PC-9 (cell line): ENCODE results near the gene TMPRSS2. TPM values are rescaled to one million over a fixed set of nuclear protein-coding genes. Genes with fewer than 3 reads are reported as not detected.
"Not testable (repeated sequence)": the region's sequence is repeated elsewhere in the genome, so short reads cannot be mapped to it uniquely, and the experiment has no call there.

Source experiments
- BruUV-seq: library from RNA; stranded (reverse); fragments of 400-500 nt; replicated peaks from 2 replicates; lab custom pipeline; 2021; lab: Mats Ljungman, UMichigan
- CTCF ChIA-PET: fragments of 300-600 bp; sonication (Branson Sonifier 250); formaldehyde crosslinking; loops from one replicate; lab custom pipeline; 2022; ENCODE audit warnings: antibody characterized with exemption; lab: Charles Lee
- POLR2A ChIA-PET: fragments of 300-600 bp; sonication (Branson Sonifier 250); formaldehyde crosslinking; loops from one replicate; lab custom pipeline; 2022; ENCODE audit warnings: antibody characterized with exemption; ENCODE audit not compliant: unreplicated experiment; lab: Charles Lee
- DNase-seq, 2 experiments: peaks; one replicate each; pipeline versions ENCODE4 v3.0.0 to v3.0.0-alpha.2; 2015 to 2022; ENCODE audit warnings: mixed read lengths in 1 of 2
- H2AFZ ChIP-seq: fragments of 200-600 bp; sonication (generic); 2 replicates; pipeline ENCODE4 v1.8.1; 2017; ENCODE audit warnings: antibody characterized with exemption
- H3F3A ChIP-seq: fragments of 200-600 bp; sonication (generic); 2 replicates; pipeline ENCODE4 v1.8.1; 2017; ENCODE audit warnings: antibody characterized with exemption, mild to moderate bottlenecking, low read depth; ENCODE audit not compliant: insufficient read depth
- H3K27ac ChIP-seq: fragments of 200-600 bp; sonication (generic); 2 replicates; pipeline ENCODE4 v1.6.1; 2016; ENCODE audit warnings: mixed run types
- H3K27me3 ChIP-seq: fragments of 200-600 bp; sonication (generic); 2 replicates; pipeline ENCODE4 v1.6.1; 2016; ENCODE audit warnings: low read depth, mixed run types; ENCODE audit not compliant: insufficient read depth
- H3K36me3 ChIP-seq: fragments of 200-600 bp; sonication (generic); 2 replicates; pipeline ENCODE4 v1.6.1; 2016; ENCODE audit warnings: low read depth, mixed run types
- H3K4me1 ChIP-seq: fragments of 200-600 bp; sonication (generic); replicated peaks from 2 replicates; pipeline ENCODE4 v1.6.1; 2016; ENCODE audit warnings: mixed run types; ENCODE audit not compliant: insufficient read depth
- H3K4me2 ChIP-seq: fragments of 200-600 bp; sonication (generic); 2 replicates; pipeline ENCODE4 v1.6.1; 2017; ENCODE audit warnings: mixed run types
- H3K4me3 ChIP-seq: fragments of 200-600 bp; sonication (generic); 2 replicates; pipeline ENCODE4 v1.6.1; 2016; ENCODE audit warnings: mixed run types
- H3K79me2 ChIP-seq: fragments of 200-600 bp; sonication (generic); 2 replicates; pipeline ENCODE4 v1.6.1; 2017; ENCODE audit warnings: low read depth, mixed run types
- H3K9me2 ChIP-seq: fragments of 200-600 bp; sonication (generic); 2 replicates; pipeline ENCODE4 v1.8.1; 2017; ENCODE audit warnings: mild to moderate bottlenecking; ENCODE audit not compliant: insufficient read depth
- H3K9me3 ChIP-seq: fragments of 200-600 bp; sonication (generic); 2 replicates; pipeline ENCODE4 v1.8.1; 2016; ENCODE audit warnings: low read depth; ENCODE audit not compliant: insufficient read depth
- H4K20me1 ChIP-seq: fragments of 200-600 bp; sonication (generic); 2 replicates; pipeline ENCODE4 v1.8.1; 2017; ENCODE audit not compliant: insufficient read depth
- CTCF ChIP-seq: fragments of 200-600 bp; sonication (generic); conservative IDR thresholded peaks from 2 replicates; pipeline ENCODE4 v1.6.1; 2017; ENCODE audit warnings: mixed run types, antibody characterized with exemption, mild to moderate bottlenecking, moderate library complexity
- EZH2 ChIP-seq: fragments of 200-600 bp; sonication (generic); IDR thresholded peaks from 2 replicates; pipeline ENCODE4 v1.8.0; 2017; ENCODE audit warnings: antibody characterized with exemption, low read depth
- intact Hi-C: fragments of 100-400 bp; cut with micrococcal nuclease; formaldehyde crosslinking; loops from one replicate; pipeline ENCODE4 v1.10.0; 2022; ENCODE audit not compliant: unreplicated experiment
- total RNA-seq: library from RNA; stranded (reverse); gene quantifications from 2 replicates; pipeline ENCODE4 v1.2.3, GENCODE V29; 2021

The TMPRSS2 gene
- total RNA-seq, 1 experiment from 2014 or later, result 0.61 TPM

- Histone ChIP-seq H3K9me3 (no peaks in the 10 kb centered on the region), H3K4me1 (no peaks in the 10 kb centered on the region), H3F3A (no peaks in the 10 kb centered on the region), H3K79me2 (no peaks in the 10 kb centered on the region), H3K9me2 (no peaks in the 10 kb centered on the region), H3K27me3 (no peaks in the 10 kb centered on the region), H3K4me2 (no peak overlapping the region), H2AFZ (no peak overlapping the region), H4K20me1 (no peaks in the 10 kb centered on the region), H3K36me3 (no peaks in the 10 kb centered on the region), H3K4me3 (no peak overlapping the region), H3K27ac (no peak overlapping the region)
- CTCF ChIA-PET, result no interaction called here
- DNase-seq, result no peak
- TF ChIP-seq CTCF (no peak), EZH2 (no peak)
- no TSS peak for BruUV-seq
- intact Hi-C loops, result loop anchor here (2.0 kb wide), 1 partner anchor 36 kb away; no protein-coding TSS in a partner anchor
- POLR2A ChIA-PET, result no interaction called here
Observed at GRCh38 chr21:41422546-41423304, 85.2 kb downstream of the TMPRSS2 start.

- H3K79me2 ChIP-seq, POLR2A ChIA-PET, H3F3A ChIP-seq, intact Hi-C loops, H4K20me1 ChIP-seq, H3K36me3 ChIP-seq, CTCF ChIA-PET, BruUV-seq, H3K4me1 ChIP-seq, H3K9me2 ChIP-seq, H3K27me3 ChIP-seq, H3K9me3 ChIP-seq, DNase-seq: not testable (repeated sequence)
- Histone ChIP-seq H3K27ac (peak overlapping the region; percentile 46; the same call in 1 of the 2 replicates), H3K4me2 (peak overlapping the region; percentile 87), H3K4me3 (peak overlapping the region; percentile 81; the same call in 1 of the 2 replicates), H2AFZ (peak overlapping the region; percentile 95)
Observed at GRCh38 chr21:41420998-41421397, 87.0 kb downstream of the TMPRSS2 start.

- no peaks in the 10 kb centered on the region for H3K27me3 ChIP-seq
- no TSS peak for BruUV-seq
Observed at GRCh38 chr21:41419921-41420862, 87.8 kb downstream of the TMPRSS2 start.

More at GRCh38 chr21:41419921-41420862, 87.8 kb downstream of the TMPRSS2 start:
- POLR2A ChIA-PET, result no interaction called here
- no peaks in the 10 kb centered on the region for H3K79me2 ChIP-seq
- no peaks in the 10 kb centered on the region for H3K4me1 ChIP-seq
- peak overlapping the region; percentile 46 for H3K27ac ChIP-seq
- DNase-seq, result peak; percentile 69 to 72
- H3K36me3 ChIP-seq, result no peaks in the 10 kb centered on the region
- H4K20me1 ChIP-seq, result no peaks in the 10 kb centered on the region
- H3K4me3 ChIP-seq, result peak overlapping the region; percentile 81
- H3K9me3 ChIP-seq, result no peaks in the 10 kb centered on the region
- TF ChIP-seq CTCF, result no peak
- TF ChIP-seq EZH2, result no peak
- intact Hi-C loops, result no loop called here
- H3K9me2 ChIP-seq, result no peaks in the 10 kb centered on the region
- H2AFZ ChIP-seq, result peak overlapping the region; percentile 95
- peak overlapping the region; percentile 87 for H3K4me2 ChIP-seq
- H3F3A ChIP-seq, result no peaks in the 10 kb centered on the region
- CTCF ChIA-PET, result no interaction called here
